Measurements from ENCODE around the gene CDON. TPM values are rescaled to one million over a fixed set of nuclear protein-coding genes. Genes with fewer than 3 reads are reported as not detected.

CDON gene
- total and polyA plus RNA-seq, 2 donors (not counting 3 experiments of a cell fraction or from before 2014, with no cell fraction given): 1.6 to 3.8 TPM

DNA sequence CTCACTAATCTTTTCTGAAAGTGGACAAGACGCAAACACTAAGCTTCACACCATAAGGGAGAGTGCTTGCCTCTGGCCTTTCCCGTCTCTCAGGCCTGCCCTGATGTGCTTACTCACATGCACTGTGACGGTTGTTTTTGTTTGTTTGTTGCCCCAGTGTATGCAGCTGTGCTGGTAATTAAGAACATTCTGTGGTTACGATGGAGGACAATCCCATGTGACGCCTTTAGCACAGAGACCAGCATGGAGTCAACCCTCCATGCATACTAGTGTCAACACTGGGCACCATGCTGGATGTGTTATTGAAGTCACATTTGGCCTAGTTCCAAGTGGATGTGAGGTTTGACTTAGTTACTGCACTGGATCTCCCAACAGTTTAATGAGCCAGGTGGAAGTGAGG, 27.8 kb upstream of the CDON start:
- POLR2A ChIA-PET: no interaction called here
- no peak for FAIRE-seq

More for the DNA sequence above, 27.8 kb upstream of the CDON start:
- no peak overlapping the region for H3K9ac ChIP-seq (replicated peaks; ENCODE audit: extremely low read depth, insufficient read depth, low read length)
- no peaks in the 10 kb centered on the region for H3K9me3 ChIP-seq (replicated peaks; ENCODE audit: control insufficient read depth, insufficient read depth, low read length)
- intact Hi-C loops (cut with micrococcal nuclease): no loop called here
- no peaks in the 10 kb centered on the region for H4K20me1 ChIP-seq (replicated peaks; ENCODE audit: control insufficient read depth, extremely low read depth, insufficient read depth, low read length)
- BruUV-seq (replicated peaks): no TSS peak
- H3K4me2 ChIP-seq (ENCODE audit: insufficient read depth, low read length): no peak overlapping the region
- H3K27me3 ChIP-seq (ENCODE audit: control insufficient read depth in 2 of 2, insufficient read depth in 2 of 2, low read length in 2 of 2): no peaks in the 10 kb centered on the region
- dilution Hi-C loops (cut with MboI; ENCODE audit: extremely low pct_ligation_motif_present, low sequenced_read_pairs): no loop called here
- no peak for TF ChIP-seq MYC (IDR thresholded peaks at IDR 0.05; ENCODE audit: low read depth, low read length)
- TF ChIP-seq POLR2A (IDR thresholded peaks at IDR 0.05; ENCODE audit: low read depth, low read length): no peak
- no peak for TF ChIP-seq EZH2 (IDR thresholded peaks at IDR 0.05; ENCODE audit: borderline replicate concordance, low read depth, low read length, severe bottlenecking)
- no peak for TF ChIP-seq CTCF (IDR thresholded peaks at IDR 0.05; ENCODE audit: extremely low read depth in 1 of 2, insufficient read depth in 1 of 2, low read depth in 1 of 2, low read length in 2 of 2)
- no peak for TF ChIP-seq FOS (IDR thresholded peaks at IDR 0.05; ENCODE audit: borderline replicate concordance, insufficient read depth, low read length)
- TF ChIP-seq, protein P1, sequence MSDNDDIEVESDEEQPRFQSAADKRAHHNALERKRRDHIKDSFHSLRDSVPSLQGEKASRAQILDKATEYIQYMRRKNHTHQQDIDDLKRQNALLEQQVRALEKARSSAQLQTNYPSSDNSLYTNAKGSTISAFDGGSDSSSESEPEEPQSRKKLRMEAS (IDR thresholded peaks at IDR 0.05; ENCODE audit: insufficient read depth, insufficient read length): no peak
- TF ChIP-seq POLR2AphosphoS5 (IDR thresholded peaks at IDR 0.05; ENCODE audit: insufficient read depth, low read depth, low read length): no peak
- TF ChIP-seq JUN (IDR thresholded peaks at IDR 0.05; ENCODE audit: borderline replicate concordance, insufficient read depth, insufficient read length, low read depth): no peak
- no peak for TF ChIP-seq GATA2 (IDR thresholded peaks at IDR 0.05; ENCODE audit: insufficient read depth, insufficient read length, low read depth, low read length)
- CTCF ChIA-PET: interaction anchor here (1.1 kb wide), 1 partner anchor 12 kb away, joined by 5 read pairs; no protein-coding TSS in a partner anchor
- no peaks in the 10 kb centered on the region for H3K79me2 ChIP-seq (ENCODE audit: control insufficient read depth, insufficient read depth, low read length)
- H3K4me1 ChIP-seq (ENCODE audit: control insufficient read depth, extremely low read depth, insufficient read depth, low read length): no peaks in the 10 kb centered on the region
- H3K9me1 ChIP-seq (replicated peaks; ENCODE audit: control insufficient read depth, extremely low read depth, insufficient read depth, low read length): no peaks in the 10 kb centered on the region
- no peak overlapping the region for H3K27ac ChIP-seq (ENCODE audit: insufficient read depth, low read depth, low read length)
- DNase-seq (ENCODE audit: low read depth, low spot score): no peak
- H2AFZ ChIP-seq (ENCODE audit: low read depth, low read length): no peak overlapping the region
- H3K36me3 ChIP-seq (ENCODE audit: control insufficient read depth in 2 of 2, extremely low read depth in 1 of 2, insufficient read depth in 2 of 2, low read length in 2 of 2): no peaks in the 10 kb centered on the region
- H3K4me3 ChIP-seq (replicated peaks in 1 of 3; ENCODE audit: insufficient read depth in 1 of 3, low read depth in 1 of 3, low read length in 3 of 3): no peak overlapping the region
